ENCODE results near the gene DUOX2. TPM values are rescaled to one million over a fixed set of nuclear protein-coding genes. Genes with fewer than 3 reads are reported as not detected.
A peak's percentile ranks its signal among the peaks of the same experiment; 100 is the strongest.
"Not testable (repeated sequence)": the region's sequence is repeated elsewhere in the genome, so short reads cannot be mapped to it uniquely, and the experiment has no call there.

Gene DUOX2
- total RNA-seq, 2 experiments from 2014 or later = 0.02 TPM; not detected in 1

DNA sequence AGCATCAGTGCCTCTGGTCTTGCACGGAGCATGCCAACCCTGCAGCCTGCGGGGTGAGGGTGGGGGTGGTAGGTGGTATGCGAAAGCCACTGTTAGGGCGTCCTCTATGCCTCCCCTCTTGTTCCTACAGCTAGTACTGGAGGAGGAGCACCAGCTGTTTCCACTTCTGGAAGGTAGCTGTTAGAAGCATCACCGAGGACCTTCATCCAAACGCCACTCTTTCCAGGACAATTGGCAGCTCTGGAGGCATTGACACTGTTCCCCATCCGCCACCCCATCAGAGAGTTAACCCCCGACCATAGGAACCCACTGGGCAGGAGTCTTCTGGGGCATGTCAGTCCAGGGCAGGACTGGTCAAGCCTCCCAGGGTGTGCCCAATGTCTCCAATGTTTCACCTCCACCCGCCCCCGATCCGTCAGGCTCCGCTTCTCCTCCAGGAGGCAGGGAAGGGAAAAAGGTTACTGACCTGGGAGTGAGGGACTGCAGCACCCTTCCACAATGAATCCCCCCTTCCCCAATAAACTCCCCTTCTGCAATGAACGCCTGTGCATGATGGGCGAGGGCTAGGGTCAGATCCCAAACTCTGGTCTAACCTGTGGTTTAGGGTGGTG, 487 bp downstream of the DUOX2 start:
- DNase-seq = no peak
- CTCF ChIA-PET = no interaction called here
- no peaks in the 10 kb centered on the region for H3K36me3 Mint-ChIP-seq (ENCODE audit: low read depth)

DNA sequence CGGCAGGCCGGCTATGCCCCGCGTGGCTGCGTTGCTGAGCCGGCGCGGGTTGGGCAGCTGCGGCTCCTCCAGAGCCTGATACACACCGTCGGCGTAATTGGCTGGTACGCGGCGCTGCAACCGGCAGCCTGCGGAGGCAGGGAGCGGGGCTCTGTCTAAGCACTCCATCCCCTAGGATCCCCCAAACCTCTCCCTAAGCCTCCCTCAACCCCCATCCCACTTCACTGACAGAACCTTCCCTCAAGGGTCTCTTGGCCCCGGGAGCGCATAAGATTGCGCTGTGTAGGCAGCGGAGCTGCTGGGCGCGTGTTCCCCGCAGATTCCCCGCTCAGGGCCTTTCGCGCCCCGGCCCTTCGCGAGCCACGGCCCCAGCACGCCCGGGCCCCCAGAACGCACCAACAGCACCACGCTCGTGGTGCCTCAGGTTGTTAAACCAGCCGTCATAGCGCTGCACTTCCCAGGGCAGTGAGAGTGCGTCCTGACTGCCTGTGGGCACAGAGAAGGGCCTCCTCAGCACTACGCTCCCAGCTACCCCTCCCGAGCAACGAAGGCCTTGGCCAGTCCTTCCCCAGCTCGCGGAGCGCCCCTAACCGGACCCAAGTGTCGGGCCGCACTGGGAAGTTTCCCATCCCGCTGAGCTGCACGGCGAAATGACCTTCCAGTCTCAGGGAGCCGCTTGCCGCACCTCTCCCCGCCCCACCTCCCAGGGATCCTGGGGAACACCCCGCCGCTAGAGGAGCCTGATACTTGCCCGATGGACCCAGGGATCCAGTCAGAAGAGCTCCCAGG, 1.2 kb downstream of the DUOX2 start:
- H3K4me3 Mint-ChIP-seq = no peak overlapping the region
- peak overlapping the region; percentile 13 for H3K27ac Mint-ChIP-seq
- ChIA-PET CTCF (no interaction called here), POLR2A (no interaction called here)
- H3K4me1 Mint-ChIP-seq = peaks cover 26% of the 10 kb centered on the region
- H3K36me3 Mint-ChIP-seq (ENCODE audit: low read depth) = no peaks in the 10 kb centered on the region
- no peak for DNase-seq
- no peaks in the 10 kb centered on the region for H3K9me3 Mint-ChIP-seq
- peaks cover 78% of the 10 kb centered on the region for H3K27me3 Mint-ChIP-seq

More for the DNA sequence above, 487 bp downstream of the DUOX2 start:
- POLR2A ChIA-PET = no interaction called here
- peaks cover 30% of the 10 kb centered on the region for H3K4me1 Mint-ChIP-seq
- peaks cover 82% of the 10 kb centered on the region for H3K27me3 Mint-ChIP-seq
- no peak overlapping the region for H3K27ac Mint-ChIP-seq
- H3K9me3 Mint-ChIP-seq = no peaks in the 10 kb centered on the region
- no peak overlapping the region for H3K4me3 Mint-ChIP-seq

GRCh38 chr15:45112143-45112590, 1.8 kb downstream of the DUOX2 start:
- CTCF ChIA-PET = no interaction called here
- H3K4me1 Mint-ChIP-seq = peaks cover 20% of the 10 kb centered on the region
- H3K4me3 Mint-ChIP-seq = no peak overlapping the region
- peaks cover 72% of the 10 kb centered on the region for H3K27me3 Mint-ChIP-seq
- H3K27ac Mint-ChIP-seq = no peak overlapping the region
- no peaks in the 10 kb centered on the region for H3K9me3 Mint-ChIP-seq
- DNase-seq = no peak
- H3K36me3 Mint-ChIP-seq (ENCODE audit: low read depth) = no peaks in the 10 kb centered on the region
- POLR2A ChIA-PET = no interaction called here

DNA sequence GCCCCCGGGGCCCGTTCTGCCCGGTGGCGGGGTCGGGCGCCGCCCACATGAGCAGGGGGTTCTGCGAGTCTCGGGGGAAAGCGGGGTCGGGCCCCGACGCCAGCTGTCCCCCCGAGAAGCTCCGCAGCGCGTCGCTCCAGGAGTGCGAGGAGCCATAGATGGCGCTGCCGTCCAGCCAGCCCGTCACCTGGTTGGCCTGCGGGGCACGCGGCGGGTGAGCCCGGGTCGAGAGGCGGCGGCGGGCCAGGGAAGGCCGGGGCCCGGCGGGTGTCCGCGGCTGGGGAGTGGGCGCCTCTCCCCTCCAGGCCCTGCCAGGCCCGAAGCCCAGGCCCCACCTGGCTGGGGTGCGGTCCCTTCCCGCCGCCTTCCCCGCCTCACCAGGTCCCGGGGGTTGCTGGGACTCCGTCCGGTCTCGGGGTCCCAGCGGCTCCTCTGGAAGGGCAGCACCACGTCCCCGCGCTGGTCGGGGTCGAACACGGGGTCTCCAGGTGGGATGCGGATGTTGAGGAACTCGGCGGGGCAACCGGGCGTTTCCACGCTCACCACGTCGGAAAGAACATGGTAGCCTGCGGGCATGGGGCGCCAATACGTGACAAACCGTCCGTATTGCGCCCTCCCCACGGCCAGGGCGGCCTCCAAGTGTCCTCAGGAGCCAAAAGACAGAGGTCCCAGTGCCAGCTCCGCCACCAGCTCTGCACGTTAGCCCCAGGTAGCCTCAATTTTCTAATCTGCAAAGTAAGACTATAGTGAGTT, 2.4 kb downstream of the DUOX2 start:
- no peak overlapping the region for H3K4me3 Mint-ChIP-seq
- no peaks in the 10 kb centered on the region for H3K36me3 Mint-ChIP-seq (ENCODE audit: low read depth)
- no peak overlapping the region for H3K27ac Mint-ChIP-seq
- H3K27me3 Mint-ChIP-seq = peaks cover 69% of the 10 kb centered on the region
- ChIA-PET CTCF (no interaction called here), POLR2A (no interaction called here)
- H3K4me1 Mint-ChIP-seq = peaks cover 18% of the 10 kb centered on the region
- no peak for DNase-seq
- no peaks in the 10 kb centered on the region for H3K9me3 Mint-ChIP-seq

DNA sequence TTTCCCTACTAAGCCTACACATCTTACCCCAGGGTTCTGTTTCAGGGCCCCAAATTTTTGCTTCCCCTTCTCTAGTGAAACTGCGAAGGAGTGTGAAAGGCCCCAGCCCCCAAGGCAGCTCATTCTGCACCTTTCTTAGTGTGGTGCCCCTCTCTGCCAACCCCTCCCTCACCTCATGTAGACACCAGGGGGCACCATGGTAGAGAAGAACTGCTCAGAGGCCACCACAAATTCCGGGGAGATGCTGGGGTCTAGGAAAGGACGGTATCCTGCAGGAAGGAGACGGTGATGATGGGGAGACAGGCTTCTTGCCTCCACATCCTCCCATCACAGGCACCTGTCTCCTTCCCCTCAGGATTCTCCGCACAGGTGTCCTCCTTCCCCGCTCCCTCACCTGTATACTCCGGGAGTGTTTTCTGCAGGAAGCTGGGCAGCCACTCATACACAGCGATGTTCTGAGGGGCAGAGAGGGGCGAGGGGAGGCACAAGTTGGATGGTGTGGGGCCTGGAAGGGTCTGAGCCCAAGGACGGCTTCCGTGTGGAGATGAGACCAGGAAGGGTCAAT, 3.6 kb downstream of the DUOX2 start:
- Mint-ChIP-seq H3K4me3 (no peak overlapping the region), H3K27me3 (peaks cover 57% of the 10 kb centered on the region), H3K9me3 (no peaks in the 10 kb centered on the region), H3K36me3 (ENCODE audit: low read depth) (no peaks in the 10 kb centered on the region), H3K27ac (peak overlapping the region; percentile 73), H3K4me1 (peaks cover 17% of the 10 kb centered on the region)
- no peak for DNase-seq
- ChIA-PET POLR2A (no interaction called here), CTCF (interaction anchor here (1.0 kb wide), 1 partner anchor 16 kb away, joined by 3 read pairs; no protein-coding TSS in a partner anchor)

DNA sequence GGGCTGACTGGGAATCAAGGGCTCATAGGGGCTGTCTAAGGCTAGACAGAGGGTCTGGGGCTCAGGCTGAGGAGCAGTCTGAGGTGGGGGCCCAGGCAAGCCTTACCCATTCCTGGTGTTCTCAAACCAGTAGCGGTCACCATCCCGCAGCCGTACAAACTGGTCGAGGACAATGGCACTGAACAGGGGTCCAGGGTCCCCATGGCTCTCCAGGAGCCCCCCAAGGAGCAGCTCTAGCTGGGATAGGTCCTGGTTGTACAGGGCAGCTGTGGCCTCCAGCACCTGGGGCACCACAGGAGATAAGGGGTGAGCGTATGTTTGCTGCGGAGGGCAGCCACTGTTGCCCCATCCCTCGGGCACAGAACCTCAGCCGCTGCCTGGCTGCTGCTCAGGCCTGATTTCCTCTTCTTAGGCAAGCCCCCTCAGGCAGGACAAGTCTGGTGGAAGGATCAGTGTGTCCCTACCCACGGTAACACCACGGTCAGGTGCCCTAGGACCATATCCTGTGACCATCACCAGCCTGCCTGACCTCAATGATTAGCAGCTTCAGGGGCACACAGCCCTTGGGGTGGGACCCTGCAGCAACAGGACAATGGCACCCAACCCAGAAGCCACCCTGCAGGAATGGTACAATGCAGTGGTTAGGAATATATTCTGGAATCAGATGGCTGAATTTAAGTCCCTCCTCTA, 5.9 kb downstream of the DUOX2 start:
- ChIA-PET CTCF (interaction anchor here (4.0 kb wide), 1 partner anchor 10 kb away, joined by 19 read pairs; no protein-coding TSS in a partner anchor), POLR2A (no interaction called here)
- H3K4me1 Mint-ChIP-seq = peaks cover 7% of the 10 kb centered on the region
- no peak for DNase-seq
- no peak overlapping the region for H3K4me3 Mint-ChIP-seq
- H3K27me3 Mint-ChIP-seq = peaks cover 39% of the 10 kb centered on the region
- H3K36me3 Mint-ChIP-seq (ENCODE audit: low read depth) = no peaks in the 10 kb centered on the region
- no peaks in the 10 kb centered on the region for H3K9me3 Mint-ChIP-seq
- no peak overlapping the region for H3K27ac Mint-ChIP-seq

- H3K27ac Mint-ChIP-seq = no peak overlapping the region
- ChIA-PET CTCF (interaction anchor here (0.8 to 4.0 kb wide), 2 partner anchors 10 to 12 kb away, joined by 3 to 19 read pairs; no protein-coding TSS in a partner anchor), POLR2A (no interaction called here)
- H3K4me1 Mint-ChIP-seq = no peaks in the 10 kb centered on the region
- no peaks in the 10 kb centered on the region for H3K36me3 Mint-ChIP-seq (ENCODE audit: low read depth)
- no peak for DNase-seq
- H3K4me3 Mint-ChIP-seq = no peak overlapping the region
- peaks cover 25% of the 10 kb centered on the region for H3K27me3 Mint-ChIP-seq
- no peaks in the 10 kb centered on the region for H3K9me3 Mint-ChIP-seq
Measured at GRCh38 chr15:45106002-45106790, 7.8 kb downstream of the DUOX2 start.

DNA sequence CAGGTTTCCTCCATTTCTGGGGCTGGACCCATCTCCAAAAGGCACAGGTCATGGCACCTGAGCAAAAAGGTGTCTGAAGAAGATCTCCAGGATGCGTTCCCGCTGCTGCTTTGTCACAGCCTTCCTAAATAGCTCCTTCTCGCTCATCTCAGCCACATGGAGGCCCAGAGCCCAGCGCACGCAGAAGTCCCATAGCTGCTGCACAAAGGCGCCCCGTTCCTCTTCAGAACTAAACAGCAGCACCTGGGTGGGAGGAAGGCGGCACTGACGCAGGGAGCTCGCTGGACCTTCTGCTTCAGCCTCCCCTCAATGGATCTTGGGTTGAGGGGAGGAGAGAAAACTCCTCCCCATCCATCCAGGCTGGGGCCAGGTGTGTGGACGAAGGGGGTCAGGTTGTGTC, 8.4 kb downstream of the DUOX2 start:
- Mint-ChIP-seq H3K4me1 (no peaks in the 10 kb centered on the region), H3K9me3 (no peaks in the 10 kb centered on the region), H3K36me3 (ENCODE audit: low read depth) (no peaks in the 10 kb centered on the region), H3K4me3 (no peak overlapping the region), H3K27ac (no peak overlapping the region), H3K27me3 (peaks cover 24% of the 10 kb centered on the region)
- DNase-seq = no peak
- ChIA-PET POLR2A (no interaction called here), CTCF (interaction anchor here (0.6 to 4.0 kb wide), 2 partner anchors 12 to 240 kb away, joined by 3 to 19 read pairs; no protein-coding TSS in a partner anchor)

GRCh38 chr15:45104170-45104569, 9.8 kb downstream of the DUOX2 start:
- CTCF ChIA-PET; H3K27ac Mint-ChIP-seq; H3K36me3 Mint-ChIP-seq (ENCODE audit: low read depth); H3K9me3 Mint-ChIP-seq; DNase-seq; H3K4me1 Mint-ChIP-seq; POLR2A ChIA-PET; H3K4me3 Mint-ChIP-seq; H3K27me3 Mint-ChIP-seq: not testable (repeated sequence)

DNA sequence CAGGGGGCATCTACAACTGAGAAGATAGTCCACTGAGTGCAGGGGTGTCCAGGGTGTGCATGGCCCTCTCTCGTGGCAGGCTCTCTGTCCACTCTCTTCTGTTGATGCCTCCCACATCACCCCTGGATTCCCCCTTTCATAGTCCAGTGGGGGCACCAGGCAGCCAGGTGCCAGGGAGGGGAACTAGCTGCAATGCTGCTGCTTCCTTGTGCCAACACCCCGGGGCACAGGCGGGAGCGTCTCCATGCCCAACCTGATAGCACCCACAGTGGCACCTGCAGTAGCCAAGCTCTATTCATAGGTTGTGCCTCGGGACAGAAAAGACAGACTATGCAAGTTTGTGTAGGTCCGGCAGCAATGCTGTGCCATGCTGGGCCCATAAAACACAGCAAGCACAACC, 11.7 kb downstream of the DUOX2 start:
- H3K4me1 Mint-ChIP-seq = no peaks in the 10 kb centered on the region
- no peak for DNase-seq
- no peaks in the 10 kb centered on the region for H3K9me3 Mint-ChIP-seq
- POLR2A ChIA-PET = no interaction called here
- no peak overlapping the region for H3K4me3 Mint-ChIP-seq
- CTCF ChIA-PET = no interaction called here
- no peaks in the 10 kb centered on the region for H3K36me3 Mint-ChIP-seq (ENCODE audit: low read depth)
- H3K27ac Mint-ChIP-seq = no peak overlapping the region
- peaks cover 4% of the 10 kb centered on the region for H3K27me3 Mint-ChIP-seq

GRCh38 chr15:45101749-45102148, 12.2 kb downstream of the DUOX2 start:
- H3K36me3 Mint-ChIP-seq (ENCODE audit: low read depth) = no peaks in the 10 kb centered on the region
- no peak overlapping the region for H3K4me3 Mint-ChIP-seq
- no peaks in the 10 kb centered on the region for H3K4me1 Mint-ChIP-seq
- CTCF ChIA-PET = no interaction called here
- H3K27ac Mint-ChIP-seq = no peak overlapping the region
- POLR2A ChIA-PET = no interaction called here
- no peaks in the 10 kb centered on the region for H3K9me3 Mint-ChIP-seq
- peaks cover 4% of the 10 kb centered on the region for H3K27me3 Mint-ChIP-seq
- DNase-seq = no peak
